HUES64 (cell line): Measurements from ENCODE around the gene KLF16.
A peak's percentile ranks its signal among the peaks of the same experiment; 100 is the strongest.
"Not testable (repeated sequence)": the region's sequence is repeated elsewhere in the genome, so short reads cannot be mapped to it uniquely, and the experiment has no call there.

ENCODE experiments used
- H3K27ac ChIP-seq: 2 replicates; pipeline ENCODE4 v1.7.0; 2013; ENCODE audit warnings: low read depth, low read length, inconsistent platforms
- H3K27me3 ChIP-seq: 2 replicates; pipeline ENCODE4 v1.6.1; 2013; ENCODE audit warnings: mild to moderate bottlenecking, low read length; ENCODE audit not compliant: insufficient read depth
- H3K36me3 ChIP-seq: 2 replicates; pipeline ENCODE4 v1.6.1; 2013; ENCODE audit warnings: mild to moderate bottlenecking, low read length; ENCODE audit not compliant: insufficient read depth
- H3K4me1 ChIP-seq: 2 replicates; pipeline ENCODE4 v1.6.1; 2013; ENCODE audit warnings: mild to moderate bottlenecking, low read length, moderate library complexity; ENCODE audit not compliant: insufficient read depth
- H3K4me3 ChIP-seq: 2 replicates; pipeline ENCODE4 v1.5.1; 2013; ENCODE audit warnings: mild to moderate bottlenecking, low read length, moderate library complexity
- H3K9ac ChIP-seq: 2 replicates; pipeline ENCODE4 v1.6.1; 2013; ENCODE audit warnings: mild to moderate bottlenecking, low read depth, low read length
- H3K9me3 ChIP-seq: 2 replicates; pipeline ENCODE4 v1.6.1; 2013; ENCODE audit warnings: low read depth, low read length; ENCODE audit not compliant: insufficient read depth
- WGBS: fragments of 150-250, 120-280 bp; methylation state at CpG from one replicate; pipeline ENCODE4 v1.1.7; 2013; ENCODE audit warnings: missing lambda C conversion rate; 5-methylcytosine and 5-hydroxymethylcytosine counted together

KLF16 gene

DNA sequence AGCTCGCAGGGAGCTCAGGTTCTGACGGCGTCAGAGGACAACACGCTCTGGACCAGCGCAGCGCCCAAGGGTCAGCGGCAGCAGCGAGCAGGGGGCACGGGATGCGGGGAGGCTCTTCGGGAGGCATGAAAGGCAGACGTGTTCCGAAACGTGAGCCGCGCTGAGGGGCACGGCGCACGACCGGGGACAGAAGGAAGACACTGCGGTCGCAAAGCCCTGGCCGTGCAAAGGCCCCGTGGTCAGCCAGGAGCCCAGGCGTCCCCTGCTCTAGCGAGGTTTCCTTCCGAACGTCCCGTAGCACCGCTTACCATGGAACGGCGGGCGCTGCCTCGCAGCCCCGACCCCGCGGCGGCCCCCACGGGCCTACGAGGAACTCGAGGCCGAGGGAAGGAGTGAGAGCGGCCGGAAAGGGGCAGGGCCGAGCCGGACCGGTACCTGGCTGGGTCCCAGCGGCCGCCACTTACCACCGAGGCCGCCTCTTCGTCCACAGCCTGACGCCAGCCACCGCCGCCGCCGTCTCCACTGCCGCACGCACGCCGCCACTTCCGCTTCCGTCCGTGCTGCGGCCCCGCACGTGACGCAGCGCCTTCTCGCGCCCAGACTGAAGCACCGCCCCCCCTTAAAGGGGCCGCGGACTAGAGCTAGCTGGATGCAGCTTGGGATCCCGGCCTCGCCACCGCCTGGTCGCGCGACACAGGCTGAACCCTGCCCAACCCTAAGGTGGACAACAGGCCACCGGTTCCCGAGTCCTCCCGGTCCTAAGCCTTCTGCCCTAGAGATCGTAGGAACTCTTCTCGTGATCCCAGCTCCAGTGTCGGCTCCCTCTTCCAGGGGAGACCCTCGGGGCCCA, 12.5 kb upstream of the KLF16 start:
- under 1% methylated on average over 87 of the region's 87 CpGs for WGBS
- Histone ChIP-seq H3K36me3 (peaks cover 5% of the 10 kb centered on the region; the same call in 1 of the 2 replicates), H3K4me1 (peaks cover 13% of the 10 kb centered on the region), H3K27me3 (no peaks in the 10 kb centered on the region), H3K27ac (peak overlapping the region; percentile 80), H3K9me3 (no peaks in the 10 kb centered on the region), H3K4me3 (peak overlapping the region; percentile 93), H3K9ac (peak overlapping the region; percentile 91)

DNA sequence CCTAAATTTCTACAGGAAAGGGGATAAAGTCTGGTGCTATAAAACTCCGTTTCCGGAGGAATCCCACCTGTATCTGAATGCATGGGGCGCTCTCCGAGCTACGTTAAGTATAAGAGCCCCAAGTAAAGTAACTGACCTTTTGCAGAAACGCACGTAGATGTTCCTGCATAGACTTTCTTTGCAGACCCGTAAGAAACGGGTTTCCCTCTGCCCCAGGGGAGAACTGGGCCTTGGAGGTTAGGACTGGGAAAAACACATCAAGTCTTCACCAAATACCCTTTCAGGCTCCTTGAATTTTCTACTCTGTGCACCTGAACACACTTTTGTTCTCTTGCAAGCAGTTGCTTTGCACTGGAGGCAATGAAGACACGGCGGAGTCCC, 11.9 kb upstream of the KLF16 start:
- H3K27ac ChIP-seq, result not testable (repeated sequence)
- peak overlapping the region; percentile 93 for H3K4me3 ChIP-seq
- H3K4me1 ChIP-seq, result peaks cover 13% of the 10 kb centered on the region

DNA sequence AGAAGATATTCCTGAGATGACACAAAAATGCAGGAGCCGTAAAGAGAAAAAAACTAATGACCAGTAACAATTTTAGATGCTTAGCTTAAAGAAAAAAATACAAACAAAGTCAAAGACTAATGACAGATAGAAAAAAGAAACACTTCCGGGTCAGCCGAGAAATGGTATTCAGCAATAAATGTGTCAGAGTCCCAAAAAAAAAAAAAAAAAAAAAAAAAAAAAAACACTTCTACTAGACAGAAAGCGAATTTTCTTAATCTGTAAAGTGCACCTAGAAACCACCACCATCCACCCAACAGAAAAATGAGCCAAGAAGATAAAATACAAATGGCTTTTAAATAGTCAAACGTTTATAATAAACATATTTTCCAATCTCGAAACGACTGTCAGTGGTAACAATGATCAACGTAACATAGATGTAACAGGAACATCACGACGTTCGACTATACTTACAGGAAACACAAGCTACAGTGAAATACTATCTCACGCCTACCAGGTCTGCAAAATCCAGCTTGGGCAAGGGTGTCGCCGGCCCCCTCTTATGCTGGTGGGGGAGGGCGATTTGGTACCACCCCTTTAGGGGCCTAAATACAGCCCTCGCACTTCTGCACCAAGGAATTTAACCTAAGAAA, 11.3 kb upstream of the KLF16 start:
- 35% methylated on average over 12 of the region's 16 CpGs for WGBS
- Histone ChIP-seq H3K27ac (no peak overlapping the region), H3K27me3 (no peaks in the 10 kb centered on the region), H3K4me3 (peak overlapping the region; percentile 93), H3K9me3 (no peaks in the 10 kb centered on the region), H3K36me3 (peaks cover 6% of the 10 kb centered on the region; the same call in 1 of the 2 replicates), H3K4me1 (peaks cover 13% of the 10 kb centered on the region), H3K9ac (peak overlapping the region; percentile 91; the same call in 1 of the 2 replicates)

More for the DNA sequence above, 11.9 kb upstream of the KLF16 start:
- H3K9me3 ChIP-seq, H3K27me3 ChIP-seq, H3K36me3 ChIP-seq: not testable (repeated sequence)
- peak overlapping the region; percentile 91 for H3K9ac ChIP-seq
- WGBS, result 2% methylated on average over 11 of the region's 11 CpGs

DNA sequence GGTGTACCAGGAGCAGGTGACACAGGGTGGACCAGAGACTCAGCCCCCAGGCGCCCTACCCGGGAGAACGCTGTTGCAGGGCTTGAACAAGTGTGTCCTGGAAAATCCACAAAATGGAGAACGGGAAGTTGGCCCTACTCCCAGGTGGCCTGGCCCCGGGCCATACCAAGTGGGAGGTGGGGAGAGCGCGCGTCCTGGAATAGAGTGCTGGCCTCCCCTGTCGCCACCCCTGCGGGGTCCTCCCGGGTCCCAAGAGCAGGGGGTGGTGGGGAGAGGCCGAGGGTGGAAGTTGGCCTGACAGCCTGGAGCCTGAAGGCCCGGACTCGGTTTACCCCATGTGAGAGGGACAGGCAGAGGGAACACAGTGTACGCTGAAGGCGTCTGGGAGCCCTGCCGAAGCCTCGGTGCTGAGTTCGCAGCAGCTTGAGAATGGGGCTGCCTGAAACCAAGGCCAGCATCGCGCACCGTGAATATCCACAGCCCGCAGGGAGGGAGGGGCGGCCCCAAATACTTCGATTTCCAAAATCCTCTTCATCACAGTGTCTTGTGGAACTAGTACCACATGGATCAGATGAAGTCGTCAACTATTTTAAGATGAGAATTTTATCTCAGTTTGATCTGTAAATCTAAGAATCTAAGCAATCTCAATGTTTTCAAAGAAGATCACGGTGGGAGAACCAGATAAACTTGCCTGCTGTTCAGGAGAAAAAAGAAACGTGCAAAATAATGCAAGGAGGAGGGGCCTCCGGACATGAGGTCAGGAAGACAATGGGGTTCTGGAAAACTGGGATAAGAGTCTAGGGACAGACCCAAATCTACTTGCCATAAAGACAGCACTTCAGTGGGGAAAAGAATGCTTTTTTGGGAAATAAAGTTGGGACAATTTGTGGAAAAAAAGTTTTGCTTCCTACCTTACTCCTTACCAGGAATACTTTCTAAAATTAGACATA, 10.4 kb upstream of the KLF16 start:
- no peak overlapping the region for H3K27ac ChIP-seq
- H3K4me3 ChIP-seq, result peak overlapping the region; percentile 93
- H3K9me3 ChIP-seq, result no peaks in the 10 kb centered on the region
- peaks cover 13% of the 10 kb centered on the region for H3K4me1 ChIP-seq
- 92% methylated on average over 29 of the region's 29 CpGs for WGBS
- H3K9ac ChIP-seq, result peak overlapping the region; percentile 40; the same call in 1 of the 2 replicates
- H3K36me3 ChIP-seq, result peaks cover 6% of the 10 kb centered on the region; the same call in 1 of the 2 replicates
- no peaks in the 10 kb centered on the region for H3K27me3 ChIP-seq

DNA sequence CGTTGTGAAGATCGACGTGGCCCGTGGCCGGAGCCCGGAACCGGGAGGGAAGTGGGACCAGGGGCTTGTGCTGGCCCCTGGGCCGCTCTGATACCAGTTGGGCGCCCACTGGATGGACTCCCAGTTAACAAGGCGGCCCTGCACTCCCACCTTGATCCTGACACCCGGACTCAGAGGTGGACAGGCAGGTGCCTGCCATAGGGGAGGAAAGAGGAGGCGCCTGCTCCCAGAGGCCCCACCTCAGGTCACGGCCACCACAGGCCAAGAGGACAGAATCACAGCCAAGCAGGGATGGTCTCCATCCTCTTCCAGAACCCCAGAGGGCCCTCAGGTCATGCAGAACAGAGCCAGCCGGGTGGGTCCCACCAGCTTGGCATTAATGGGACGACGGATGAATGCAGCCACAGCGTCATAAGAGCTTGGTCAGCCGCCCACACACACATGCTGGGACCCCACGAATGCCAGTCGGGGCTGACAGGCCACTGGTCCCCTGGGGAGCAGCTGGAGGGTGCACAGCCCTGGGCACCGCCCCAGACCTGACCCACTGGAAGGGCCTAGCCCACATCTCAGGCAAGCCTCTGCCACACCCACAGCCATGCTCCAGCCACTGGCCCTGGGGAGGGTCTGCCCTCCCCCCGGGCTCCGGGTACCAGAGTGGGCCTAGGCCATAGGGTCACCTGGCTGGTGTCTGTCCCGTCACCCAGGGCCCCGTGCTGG, 9.6 kb upstream of the KLF16 start:
- Histone ChIP-seq H3K9ac (no peak overlapping the region), H3K36me3 (peaks cover 6% of the 10 kb centered on the region; the same call in 1 of the 2 replicates), H3K4me1 (peaks cover 13% of the 10 kb centered on the region), H3K4me3 (no peak overlapping the region), H3K27me3 (no peaks in the 10 kb centered on the region), H3K9me3 (no peaks in the 10 kb centered on the region), H3K27ac (no peak overlapping the region)
- 93% methylated on average over 25 of the region's 25 CpGs for WGBS

DNA sequence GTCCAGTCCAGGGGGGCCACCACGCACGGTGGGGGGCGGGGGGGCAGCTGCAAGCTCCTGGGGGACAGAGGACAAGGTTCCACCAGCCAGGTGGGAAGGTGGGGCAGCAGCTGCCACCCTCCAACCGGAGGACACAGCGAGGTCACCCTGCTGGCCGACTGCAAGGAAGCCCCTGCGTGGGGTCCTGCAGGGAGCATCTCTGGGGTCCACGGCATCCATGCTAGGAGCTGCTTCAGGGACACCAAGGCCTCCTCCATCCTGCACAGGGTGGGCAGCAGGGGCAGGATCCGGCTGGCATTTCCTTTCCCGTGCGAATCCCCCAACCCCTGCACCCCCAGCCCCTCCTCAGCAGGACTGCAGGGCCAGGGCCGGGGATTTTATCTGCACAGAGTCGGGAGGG, 8.3 kb upstream of the KLF16 start:
- no peaks in the 10 kb centered on the region for H3K27me3 ChIP-seq
- peaks cover 13% of the 10 kb centered on the region for H3K4me1 ChIP-seq
- 96% methylated on average over 13 of the region's 13 CpGs for WGBS

DNA sequence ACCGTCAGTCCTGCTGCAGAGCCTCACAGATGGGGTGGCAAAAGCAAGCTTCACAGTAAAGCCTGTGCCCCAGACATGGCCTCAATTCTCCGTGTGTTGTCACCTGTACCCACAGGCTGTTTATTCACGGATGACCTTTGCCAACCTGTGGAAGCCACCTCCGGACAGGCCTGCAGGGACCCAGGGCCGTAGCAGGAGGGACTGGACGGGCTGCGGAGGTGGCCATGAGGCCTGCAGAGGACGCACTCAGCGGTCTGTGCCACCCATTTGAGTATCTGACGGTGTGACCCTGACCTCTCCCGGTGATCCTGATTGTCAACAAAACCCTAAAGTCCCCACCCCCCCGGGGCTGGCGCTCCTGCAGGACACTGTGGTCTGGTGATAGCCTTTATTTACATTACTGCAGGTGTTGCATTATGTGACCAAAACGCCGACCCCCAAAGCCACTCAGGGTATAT, 7.8 kb upstream of the KLF16 start:
- peaks cover 6% of the 10 kb centered on the region; the same call in 1 of the 2 replicates for H3K36me3 ChIP-seq
- no peak overlapping the region for H3K27ac ChIP-seq
- peaks cover 13% of the 10 kb centered on the region for H3K4me1 ChIP-seq
- H3K4me3 ChIP-seq, result no peak overlapping the region
- 92% methylated on average over 15 of the region's 15 CpGs for WGBS
- no peak overlapping the region for H3K9ac ChIP-seq
- H3K9me3 ChIP-seq, result no peaks in the 10 kb centered on the region
- H3K27me3 ChIP-seq, result no peaks in the 10 kb centered on the region

More for the DNA sequence above, 8.3 kb upstream of the KLF16 start:
- no peak overlapping the region for H3K27ac ChIP-seq
- H3K36me3 ChIP-seq, result peaks cover 6% of the 10 kb centered on the region; the same call in 1 of the 2 replicates
- no peaks in the 10 kb centered on the region for H3K9me3 ChIP-seq
- H3K9ac ChIP-seq, result no peak overlapping the region
- H3K4me3 ChIP-seq, result no peak overlapping the region

DNA sequence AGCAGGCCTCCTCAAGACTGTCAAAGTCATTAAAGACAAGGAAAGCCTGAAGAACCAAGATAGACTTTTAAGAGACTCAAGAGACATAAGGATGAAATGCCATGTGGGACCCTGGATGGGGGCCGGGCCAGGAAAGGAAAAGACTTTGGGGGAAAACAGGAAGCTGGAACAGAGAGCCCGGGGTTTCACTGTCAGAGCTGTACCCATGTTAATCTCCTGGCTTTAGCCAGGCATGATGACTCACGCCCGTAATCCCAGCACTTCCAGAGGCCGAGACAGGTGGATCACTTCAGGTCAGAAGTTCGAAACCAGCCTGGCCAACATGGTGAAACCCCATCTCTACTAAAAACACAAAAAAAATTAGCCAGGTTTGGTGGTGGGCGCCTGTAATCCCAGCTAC, 5.6 kb upstream of the KLF16 start:
- H3K9ac ChIP-seq, result no peak overlapping the region
- 91% methylated on average over 7 of the region's 7 CpGs for WGBS
- no peaks in the 10 kb centered on the region for H3K9me3 ChIP-seq
- H3K36me3 ChIP-seq, result peaks cover 6% of the 10 kb centered on the region; the same call in 1 of the 2 replicates
- H3K27me3 ChIP-seq, result no peaks in the 10 kb centered on the region
- peaks cover 4% of the 10 kb centered on the region; the same call in 1 of the 2 replicates for H3K4me1 ChIP-seq
- no peak overlapping the region for H3K27ac ChIP-seq
- H3K4me3 ChIP-seq, result no peak overlapping the region

DNA sequence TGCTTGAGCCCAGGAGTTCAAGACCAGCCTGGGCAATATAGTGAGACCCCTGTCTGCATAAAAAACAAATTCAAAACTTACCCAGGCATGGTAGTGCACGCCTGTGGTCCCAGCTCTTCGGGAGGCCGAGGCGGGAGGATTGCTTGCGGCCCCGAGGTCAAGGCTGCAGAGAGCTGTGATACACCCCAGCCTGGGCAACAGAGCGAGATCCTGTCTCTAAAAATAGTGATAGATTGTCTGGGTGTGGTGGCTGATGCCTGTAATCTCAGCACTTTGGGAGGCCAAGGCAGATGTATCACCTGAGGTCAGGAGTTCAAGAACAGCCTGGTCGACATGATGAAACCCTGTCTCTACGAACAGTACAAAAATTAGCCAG, 4.0 kb upstream of the KLF16 start:
- Histone ChIP-seq H3K4me1 (peaks cover 3% of the 10 kb centered on the region; the same call in 1 of the 2 replicates), H3K36me3 (peaks cover 6% of the 10 kb centered on the region; the same call in 1 of the 2 replicates), H3K4me3 (no peak overlapping the region), H3K9me3 (no peaks in the 10 kb centered on the region), H3K27me3 (peaks cover 3% of the 10 kb centered on the region), H3K9ac (no peak overlapping the region), H3K27ac (no peak overlapping the region)
- WGBS, result 94% methylated on average over 9 of the region's 9 CpGs

DNA sequence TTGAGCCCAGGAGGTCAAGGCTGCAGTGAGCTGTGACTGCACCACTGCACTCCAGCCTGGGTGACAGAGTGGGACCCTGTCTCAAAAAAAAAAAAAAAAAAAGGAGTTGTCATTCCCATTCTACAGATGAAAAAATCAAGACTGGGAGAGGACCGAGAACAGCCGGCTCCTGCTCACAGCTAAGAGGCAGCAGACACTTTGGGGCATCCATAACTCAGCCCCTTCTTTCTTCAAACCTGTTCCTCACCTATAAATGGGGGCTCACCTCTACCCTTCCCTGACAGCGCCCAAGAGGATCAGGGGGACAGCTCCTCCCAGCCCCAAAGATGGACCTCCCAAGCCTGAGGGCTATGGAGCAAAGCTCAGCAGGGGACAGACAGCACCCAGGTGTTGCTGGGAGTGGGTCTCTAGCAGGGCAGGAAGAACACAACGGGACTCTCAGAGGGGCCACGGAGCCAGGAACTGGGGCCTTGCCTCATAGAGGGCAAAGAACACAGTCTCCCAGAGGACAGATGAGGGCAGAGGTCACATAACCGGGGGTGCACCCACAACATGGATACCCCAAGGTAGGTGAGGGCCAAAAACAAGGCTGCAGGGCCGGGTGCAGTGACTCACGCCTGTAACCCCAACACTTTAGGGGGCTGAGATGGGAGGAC, 3.4 kb upstream of the KLF16 start:
- H3K4me1 ChIP-seq, result peaks cover 3% of the 10 kb centered on the region; the same call in 1 of the 2 replicates
- WGBS, result 91% methylated on average over 8 of the region's 8 CpGs
- H3K36me3 ChIP-seq, result peaks cover 6% of the 10 kb centered on the region; the same call in 1 of the 2 replicates
- H3K4me3 ChIP-seq, result no peak overlapping the region
- no peak overlapping the region for H3K27ac ChIP-seq
- H3K9me3 ChIP-seq, result no peaks in the 10 kb centered on the region
- H3K9ac ChIP-seq, result no peak overlapping the region
- peaks cover 8% of the 10 kb centered on the region for H3K27me3 ChIP-seq
